Central memory CD8-positive, alpha-beta T cell (primary cell): ENCODE measurements around the gene CUX1.

Experiments used
- ATAC-seq: fragments of 150-1000 bp; cut with Tn5 transposase; replicated peaks from 2 replicates; pipeline ENCODE4 v1.10.0; 2022; ENCODE audit warnings: mild to moderate bottlenecking, moderate FRiP score, moderate number of reproducible peaks; ENCODE audit not compliant: poor library complexity, severe bottlenecking; ENCODE audit errors: extremely low read depth
- DNase-seq, 2 donors: peaks; one replicate each; pipeline ENCODE4 v3.0.0; 2021; ENCODE audit warnings: low spot score in 2 of 2
- H3K27ac Mint-ChIP-seq: one replicate; pipeline ENCODE4 v1.8.0; 2022; ENCODE audit warnings: low read depth, mild to moderate bottlenecking, moderate library complexity, mixed read lengths
- H3K27me3 Mint-ChIP-seq: one replicate; pipeline ENCODE4 v1.8.0; 2022; ENCODE audit warnings: mixed read lengths
- H3K36me3 Mint-ChIP-seq: one replicate; pipeline ENCODE4 v1.8.0; 2022; ENCODE audit warnings: mild to moderate bottlenecking, moderate library complexity, mixed read lengths; ENCODE audit not compliant: insufficient read depth
- H3K4me1 Mint-ChIP-seq: one replicate; pipeline ENCODE4 v1.8.0; 2022; ENCODE audit warnings: mixed read lengths
- H3K4me3 Mint-ChIP-seq: one replicate; pipeline ENCODE4 v1.8.0; 2022; ENCODE audit warnings: mild to moderate bottlenecking, moderate library complexity, mixed read lengths
- H3K9me3 Mint-ChIP-seq: one replicate; pipeline ENCODE4 v1.8.0; 2022; ENCODE audit warnings: mixed read lengths

Gene CUX1

DNA sequence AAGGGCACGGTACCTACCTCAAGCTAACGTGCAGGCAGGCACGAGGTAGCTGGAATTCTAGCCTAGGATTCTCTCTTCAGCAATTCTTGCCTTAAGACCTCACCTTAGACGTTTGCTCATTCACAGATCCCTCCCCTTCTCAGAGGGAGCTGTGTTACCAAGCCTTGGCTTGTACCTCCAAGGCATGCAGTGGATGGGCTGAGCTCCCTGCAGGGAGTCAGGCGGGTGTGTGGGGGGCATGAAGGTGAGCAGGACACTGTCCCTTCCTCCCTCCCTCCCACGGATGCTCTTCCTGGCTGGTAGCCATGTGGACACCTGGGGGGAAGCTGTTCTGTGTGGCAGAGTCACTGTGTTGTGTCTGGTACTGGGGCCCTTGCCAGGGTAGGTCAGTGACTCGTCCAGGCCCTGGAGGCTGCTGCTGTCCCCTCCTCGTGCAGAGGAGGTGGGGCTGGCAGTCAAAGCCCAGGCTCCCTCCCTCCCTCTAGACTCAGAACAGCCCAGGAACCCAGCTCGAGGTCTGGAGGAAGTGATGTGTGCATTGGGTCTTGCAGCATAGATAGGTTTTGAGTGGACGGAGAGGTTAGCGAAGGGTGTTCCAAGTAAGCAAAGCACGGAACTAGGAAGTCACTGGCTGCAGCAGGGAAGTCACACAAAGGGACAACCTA is 247.1 kb downstream of the CUX1 start:
- no peak overlapping the region for H3K27ac Mint-ChIP-seq
- H3K4me1 Mint-ChIP-seq: peaks cover 20% of the 10 kb centered on the region
- peak; percentile 24 for ATAC-seq
- DNase-seq: no peak
- peaks cover 4% of the 10 kb centered on the region for H3K36me3 Mint-ChIP-seq
- H3K27me3 Mint-ChIP-seq: no peaks in the 10 kb centered on the region
- H3K9me3 Mint-ChIP-seq: no peaks in the 10 kb centered on the region
- H3K4me3 Mint-ChIP-seq: no peak overlapping the region

DNA sequence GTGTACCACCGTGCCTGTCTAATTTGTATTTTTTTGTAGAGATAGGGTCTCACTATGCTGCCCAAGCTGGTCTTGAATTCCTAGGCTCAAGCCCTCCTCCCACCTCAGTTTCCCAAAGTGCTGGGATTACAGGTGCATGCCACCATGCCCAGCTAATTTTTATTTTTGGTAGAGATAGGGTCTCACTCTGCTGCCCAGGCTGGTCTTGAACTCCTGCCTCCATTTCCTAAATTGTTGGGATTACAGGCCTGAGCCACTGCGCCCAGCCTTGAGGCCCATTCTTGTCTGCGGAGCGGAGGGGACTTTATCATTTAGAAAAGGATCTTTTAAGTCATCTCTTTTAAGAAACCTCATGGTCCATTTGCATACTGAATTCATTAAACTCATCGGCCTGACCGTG is 247.8 kb downstream of the CUX1 start:
- DNase-seq (no peak), ATAC-seq (no peak)
- peaks cover 20% of the 10 kb centered on the region for H3K4me1 Mint-ChIP-seq
- H3K9me3 Mint-ChIP-seq: no peaks in the 10 kb centered on the region
- H3K36me3 Mint-ChIP-seq: peaks cover 4% of the 10 kb centered on the region
- H3K4me3 Mint-ChIP-seq: no peak overlapping the region
- H3K27ac Mint-ChIP-seq: no peak overlapping the region
- H3K27me3 Mint-ChIP-seq: no peaks in the 10 kb centered on the region

DNA sequence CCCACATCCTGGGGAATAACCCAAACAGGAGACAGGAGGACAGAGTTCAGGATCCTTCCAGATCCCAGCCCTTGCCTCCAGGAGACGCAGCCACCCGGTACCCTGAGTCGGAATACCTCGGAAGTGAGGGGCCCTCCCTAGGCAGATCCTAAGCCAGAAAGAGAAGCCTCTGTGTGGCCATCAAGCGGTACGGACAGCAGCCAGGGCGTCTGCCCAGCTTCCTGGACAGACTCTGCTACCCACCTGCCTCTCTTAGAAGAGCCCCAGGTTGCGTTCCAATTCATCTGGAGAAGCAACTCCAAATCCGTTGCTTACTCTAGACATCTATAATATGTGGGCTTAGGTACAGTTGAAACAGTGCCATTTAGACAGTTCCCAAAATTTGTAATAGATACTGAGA is 249.1 kb downstream of the CUX1 start:
- DNase-seq (no peak), ATAC-seq (no peak)
- H3K4me1 Mint-ChIP-seq: peaks cover 19% of the 10 kb centered on the region
- H3K4me3 Mint-ChIP-seq: no peak overlapping the region
- H3K27me3 Mint-ChIP-seq: no peaks in the 10 kb centered on the region
- no peaks in the 10 kb centered on the region for H3K9me3 Mint-ChIP-seq
- no peak overlapping the region for H3K27ac Mint-ChIP-seq
- H3K36me3 Mint-ChIP-seq: peaks cover 4% of the 10 kb centered on the region

DNA sequence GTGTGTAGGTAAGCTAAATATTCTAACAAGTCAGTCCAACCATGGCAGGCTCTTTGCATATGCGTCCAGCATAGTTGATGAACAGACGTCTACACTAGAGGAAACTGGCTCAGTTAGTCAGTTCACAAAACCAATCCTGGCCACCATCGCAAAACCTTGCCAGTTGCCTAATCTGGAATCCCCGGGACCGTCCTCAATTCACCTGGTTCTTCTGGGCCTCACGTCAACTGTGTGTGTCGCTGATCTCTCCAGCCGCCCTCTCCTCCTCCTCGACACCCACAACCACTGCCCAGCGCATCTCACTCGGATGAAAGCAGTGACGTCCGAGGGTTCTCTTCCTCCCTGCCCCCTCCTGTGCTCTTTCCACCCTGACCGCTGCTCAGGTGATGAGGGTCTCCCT is 251.4 kb downstream of the CUX1 start:
- Mint-ChIP-seq H3K4me3 (no peak overlapping the region), H3K27ac (peak overlapping the region; percentile 57), H3K9me3 (no peaks in the 10 kb centered on the region), H3K36me3 (peaks cover 11% of the 10 kb centered on the region), H3K27me3 (no peaks in the 10 kb centered on the region), H3K4me1 (peaks cover 10% of the 10 kb centered on the region)
- ATAC-seq: no peak
- no peak for DNase-seq

DNA sequence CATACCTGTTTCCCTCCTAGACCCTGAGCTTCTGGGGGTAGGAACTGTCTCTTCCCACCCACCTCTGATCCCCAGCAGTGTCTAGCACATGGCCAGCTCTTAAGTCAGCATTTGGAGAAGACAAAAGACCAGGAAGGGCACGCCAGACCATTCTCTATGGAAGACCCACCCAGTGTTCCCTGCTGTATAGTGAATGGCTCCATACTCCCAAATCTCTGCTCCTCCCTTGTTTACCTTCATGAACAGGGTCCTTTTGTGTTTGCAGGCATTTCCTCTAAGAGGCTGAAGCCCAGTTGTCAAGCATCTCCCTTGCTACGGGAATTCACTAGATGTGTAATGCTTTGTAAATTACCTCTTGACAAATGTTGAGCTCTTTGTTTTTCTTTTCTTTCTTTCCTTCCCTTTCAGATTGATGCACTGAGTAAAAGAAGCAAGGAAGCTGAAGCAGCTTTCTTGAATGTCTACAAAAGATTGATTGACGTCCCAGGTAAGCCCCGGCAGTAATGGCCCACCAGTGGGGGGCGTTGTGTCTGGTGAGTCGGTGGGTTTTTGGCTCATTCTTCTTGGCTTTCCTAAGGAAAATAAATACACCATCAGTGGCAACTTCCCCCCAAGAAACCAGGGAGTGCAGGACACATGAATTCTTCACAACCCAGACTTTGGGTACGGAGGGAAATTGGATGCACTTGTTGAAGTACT is 252.7 kb downstream of the CUX1 start:
- ATAC-seq: no peak
- Mint-ChIP-seq H3K4me3 (no peak overlapping the region), H3K36me3 (peaks cover 10% of the 10 kb centered on the region), H3K4me1 (no peaks in the 10 kb centered on the region), H3K27me3 (no peaks in the 10 kb centered on the region), H3K27ac (no peak overlapping the region), H3K9me3 (no peaks in the 10 kb centered on the region)
- no peak for DNase-seq

DNA sequence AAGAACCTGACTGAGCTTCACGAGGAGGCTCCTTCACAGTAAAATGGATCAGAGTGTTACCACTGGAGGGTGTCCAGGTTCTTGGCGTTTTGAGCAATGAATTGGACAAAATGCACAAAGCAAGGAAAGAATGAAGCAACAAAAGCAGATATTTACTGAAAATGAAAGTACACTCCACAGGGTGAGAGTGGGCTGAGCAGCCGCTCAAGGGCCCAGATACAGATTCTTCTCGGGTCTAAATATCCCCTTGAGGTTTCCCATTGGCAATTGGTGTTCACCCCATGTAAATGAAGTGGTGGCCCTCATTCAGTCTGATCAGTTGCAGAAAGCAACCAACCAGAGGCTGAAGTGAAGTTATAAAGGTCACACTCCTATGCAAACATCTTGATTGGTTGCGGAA is 254.6 kb downstream of the CUX1 start:
- no peak for ATAC-seq

DNA sequence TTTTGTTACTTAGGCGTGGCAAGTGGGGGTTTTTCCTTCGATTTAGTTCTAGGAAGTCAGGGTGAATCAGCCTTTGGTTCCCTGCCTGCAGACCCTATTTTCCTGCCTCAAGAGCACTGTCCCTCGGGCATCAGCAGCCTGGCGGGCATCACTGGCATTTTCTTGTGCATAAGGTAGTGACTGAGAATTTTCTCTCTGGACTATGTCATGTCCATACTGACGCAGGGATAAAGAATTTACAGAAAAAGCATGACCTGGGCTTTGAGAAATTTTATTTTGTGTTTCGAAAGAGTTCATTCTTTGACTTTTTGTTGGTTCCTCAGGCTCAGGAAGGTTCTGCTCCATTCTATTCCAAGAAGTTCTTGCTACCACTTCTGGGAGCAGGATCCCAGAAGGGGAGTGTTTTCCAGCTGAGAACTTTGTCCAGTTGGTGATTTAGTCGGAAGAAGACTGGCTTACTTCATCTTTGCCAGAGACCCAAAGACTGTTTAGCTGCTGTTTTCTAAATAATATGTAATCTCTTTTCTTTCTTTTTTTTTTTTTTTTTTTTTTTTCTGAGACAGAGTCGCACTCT is 255.3 kb downstream of the CUX1 start:
- ATAC-seq (no peak), DNase-seq (no peak)
- Mint-ChIP-seq H3K4me1 (peaks cover 5% of the 10 kb centered on the region), H3K9me3 (no peaks in the 10 kb centered on the region), H3K36me3 (peaks cover 13% of the 10 kb centered on the region), H3K27me3 (no peaks in the 10 kb centered on the region), H3K27ac (no peak overlapping the region), H3K4me3 (no peak overlapping the region)

More for the DNA sequence above, 254.6 kb downstream of the CUX1 start:
- Mint-ChIP-seq H3K27me3 (no peaks in the 10 kb centered on the region), H3K36me3 (peaks cover 13% of the 10 kb centered on the region), H3K4me3 (no peak overlapping the region), H3K4me1 (peaks cover 2% of the 10 kb centered on the region), H3K27ac (no peak overlapping the region), H3K9me3 (no peaks in the 10 kb centered on the region)
- no peak for DNase-seq

DNA sequence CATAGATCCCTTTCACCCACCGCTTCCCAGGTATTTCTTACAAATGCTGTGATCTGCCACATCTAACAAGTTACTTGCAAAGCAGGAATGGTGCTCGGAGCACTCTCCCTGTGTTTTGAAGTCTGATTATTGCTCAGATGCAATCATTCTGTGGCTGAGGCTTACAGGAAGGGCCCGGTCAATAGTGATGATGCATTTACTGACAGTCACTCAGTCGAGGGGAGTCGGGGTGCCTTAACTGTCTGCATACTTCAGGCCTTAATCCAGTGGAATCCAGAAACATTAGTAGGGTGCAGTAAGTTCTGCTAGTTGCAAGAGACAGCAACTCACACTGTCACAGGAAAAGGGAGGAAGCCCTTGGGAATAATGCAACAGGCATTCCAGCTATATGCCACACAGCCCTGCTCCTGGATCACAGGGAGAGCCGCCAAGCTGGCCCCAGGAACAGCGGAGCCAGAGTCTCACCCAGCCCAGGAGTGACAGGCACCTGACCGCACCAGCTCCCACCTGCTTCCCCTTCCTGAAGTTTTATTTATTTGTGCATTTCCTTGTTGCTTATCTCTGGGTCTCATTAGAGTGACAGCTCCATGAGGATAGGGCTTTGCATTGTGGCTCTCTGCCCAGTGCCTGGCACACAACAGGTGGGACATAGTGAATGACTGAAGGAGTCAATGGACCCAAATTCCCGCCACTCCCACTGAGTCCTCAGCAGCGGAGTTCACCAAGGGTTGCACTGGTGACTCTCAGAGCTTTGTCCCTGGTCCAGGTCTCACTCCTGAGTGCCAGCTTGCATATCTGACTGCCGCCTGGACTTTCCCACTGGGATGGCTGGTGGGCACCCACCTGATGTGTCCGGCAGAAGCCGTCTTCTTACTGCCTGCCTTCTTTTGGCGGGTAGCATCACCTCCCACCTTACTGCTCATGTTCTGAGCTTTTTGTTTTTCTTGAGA is 256.8 kb downstream of the CUX1 start:
- Mint-ChIP-seq H3K36me3 (peaks cover 13% of the 10 kb centered on the region), H3K4me1 (peaks cover 5% of the 10 kb centered on the region), H3K27me3 (no peaks in the 10 kb centered on the region), H3K27ac (no peak overlapping the region), H3K9me3 (no peaks in the 10 kb centered on the region), H3K4me3 (no peak overlapping the region)
- DNase-seq: no peak
- no peak for ATAC-seq

DNA sequence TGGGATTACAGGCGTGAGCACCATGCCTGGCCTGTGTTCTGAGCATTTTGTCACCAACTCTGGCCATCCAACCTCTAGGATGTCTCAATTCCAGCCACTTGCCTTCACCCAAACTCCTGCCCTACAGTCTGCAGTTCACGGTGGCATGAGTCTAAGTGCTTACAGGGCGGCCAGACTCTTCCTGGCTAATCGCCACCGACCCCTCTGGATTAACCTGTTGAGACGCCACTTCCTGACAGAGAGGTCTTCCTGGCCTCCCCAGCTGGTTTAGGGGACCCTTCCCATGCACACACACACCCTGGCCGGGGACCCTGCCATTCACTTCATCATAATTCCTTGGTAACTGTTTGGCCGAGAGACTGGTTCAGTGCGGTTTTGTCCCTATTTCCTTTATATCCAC is 257.7 kb downstream of the CUX1 start:
- peaks cover 13% of the 10 kb centered on the region for H3K36me3 Mint-ChIP-seq
- H3K4me1 Mint-ChIP-seq: peaks cover 5% of the 10 kb centered on the region
- H3K27ac Mint-ChIP-seq: no peak overlapping the region

DNA sequence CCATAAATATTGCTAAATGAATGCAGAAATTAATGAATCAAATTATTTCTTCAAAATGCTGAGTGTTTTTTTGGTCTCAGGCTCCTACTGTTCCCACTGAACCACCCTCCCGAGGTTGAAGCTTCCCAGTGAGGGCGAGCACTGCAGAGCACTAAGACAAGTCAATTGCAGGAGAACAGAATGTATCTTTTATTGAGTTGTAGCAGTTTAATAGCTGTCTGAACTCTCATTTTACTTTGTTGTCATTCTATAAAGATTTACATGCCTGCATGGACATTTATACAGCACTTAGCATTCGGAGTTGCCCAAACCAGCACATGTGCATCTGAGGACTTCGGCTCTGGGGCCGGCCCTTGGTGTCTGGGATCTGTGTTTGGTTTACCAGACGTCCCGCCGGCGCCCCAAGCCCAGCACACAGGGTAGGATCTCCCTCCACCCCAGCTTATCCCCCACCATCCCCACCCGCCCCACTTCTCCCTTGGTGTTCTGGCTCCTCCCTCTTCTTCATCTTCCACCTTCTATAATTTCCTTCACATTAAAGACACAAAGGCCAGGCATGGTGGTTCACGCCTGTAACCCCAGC is 258.2 kb downstream of the CUX1 start:
- H3K27me3 Mint-ChIP-seq: no peaks in the 10 kb centered on the region
- H3K9me3 Mint-ChIP-seq: no peaks in the 10 kb centered on the region
- ATAC-seq (no peak), DNase-seq (no peak)
- H3K4me3 Mint-ChIP-seq: no peak overlapping the region
- H3K27ac Mint-ChIP-seq: no peak overlapping the region
- peaks cover 13% of the 10 kb centered on the region for H3K36me3 Mint-ChIP-seq
- peaks cover 5% of the 10 kb centered on the region for H3K4me1 Mint-ChIP-seq

More for the DNA sequence above, 257.7 kb downstream of the CUX1 start:
- H3K9me3 Mint-ChIP-seq: no peaks in the 10 kb centered on the region
- no peak overlapping the region for H3K4me3 Mint-ChIP-seq
- DNase-seq: no peak
- no peaks in the 10 kb centered on the region for H3K27me3 Mint-ChIP-seq
- no peak for ATAC-seq

DNA sequence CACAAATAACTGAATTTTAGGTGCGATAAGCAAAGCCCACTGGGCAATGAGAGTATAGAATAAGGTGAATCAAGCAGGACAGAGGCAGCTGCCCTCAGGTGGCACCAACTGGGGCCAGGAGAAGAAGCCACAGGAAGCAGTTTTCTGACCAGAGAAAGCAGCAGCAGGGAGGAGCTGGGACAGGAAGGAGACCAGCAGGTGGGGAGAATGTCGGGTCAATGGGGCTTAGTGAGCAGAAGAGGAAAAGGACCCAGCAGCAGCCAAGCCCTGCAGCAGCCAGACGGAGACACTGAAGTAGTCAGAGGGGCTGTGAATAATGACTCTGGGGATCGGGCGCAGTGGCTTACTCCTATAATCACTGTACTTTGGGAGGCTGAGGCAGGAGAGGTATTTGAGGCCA is 259.7 kb downstream of the CUX1 start:
- Mint-ChIP-seq H3K27me3 (no peaks in the 10 kb centered on the region), H3K9me3 (no peaks in the 10 kb centered on the region), H3K36me3 (peaks cover 15% of the 10 kb centered on the region), H3K4me1 (peaks cover 5% of the 10 kb centered on the region), H3K4me3 (no peak overlapping the region), H3K27ac (peak overlapping the region; percentile 72)
- DNase-seq: no peak
- ATAC-seq: no peak
